GM18502 (cell line): ENCODE measurements around the gene EIF3CL.
"Not testable (repeated sequence)": the region's sequence is repeated elsewhere in the genome, so short reads cannot be mapped to it uniquely, and the experiment has no call there.

Source experiments
- ATAC-seq: cut with Tn5 transposase; IDR thresholded peaks from one replicate; pipeline ENCODE4 v1.9.1; 2021; ENCODE audit warnings: mild to moderate bottlenecking; ENCODE audit not compliant: unreplicated experiment, poor library complexity

The EIF3CL gene

DNA sequence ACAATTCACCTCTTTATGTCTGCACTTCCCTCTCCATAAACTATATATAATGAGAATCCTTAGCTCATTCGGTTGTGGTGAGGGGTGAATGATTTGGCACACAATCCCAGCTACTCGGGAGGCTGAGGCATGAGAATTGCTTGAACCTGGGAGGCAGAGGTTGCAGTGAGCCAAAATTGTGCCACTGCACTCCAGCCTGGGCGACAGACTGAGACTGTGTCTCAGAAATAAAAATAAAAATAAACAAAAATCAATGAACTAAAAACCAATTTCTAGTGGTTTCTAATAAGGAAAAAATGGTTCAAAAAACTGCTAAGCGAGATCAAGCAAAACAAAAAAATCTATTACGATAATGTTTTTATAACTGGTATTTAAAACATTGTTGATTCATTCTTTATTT, 40.2 kb downstream of the EIF3CL start, which contains the start of gene NPIPB6:
Gene NPIPB6, minus strand, starts transcription at position 101 of the 400 bp plus-strand sequence. CDS start 686 bp downstream, outside the sequence.
- ATAC-seq: not testable (repeated sequence)

DNA sequence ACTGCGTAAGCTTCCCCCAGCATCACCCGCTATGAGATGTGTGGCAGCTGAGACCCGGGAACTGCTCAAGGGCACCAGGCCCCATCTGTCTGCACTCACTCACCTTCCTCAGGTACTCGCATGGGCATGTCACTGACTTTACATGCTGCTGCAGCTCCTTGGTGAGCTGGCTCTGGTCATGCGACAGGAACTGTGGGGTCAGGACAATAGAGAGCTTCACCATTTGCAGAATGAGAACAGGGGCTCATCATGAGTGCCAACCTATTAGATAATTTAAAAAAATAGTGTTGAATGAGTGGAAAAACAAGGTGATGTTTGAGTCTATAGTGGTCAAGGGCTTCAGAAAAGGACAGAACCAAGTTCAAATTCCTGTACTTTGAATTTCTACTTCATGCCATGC, 41.0 kb downstream of the EIF3CL start:
- not testable (repeated sequence) for ATAC-seq

DNA sequence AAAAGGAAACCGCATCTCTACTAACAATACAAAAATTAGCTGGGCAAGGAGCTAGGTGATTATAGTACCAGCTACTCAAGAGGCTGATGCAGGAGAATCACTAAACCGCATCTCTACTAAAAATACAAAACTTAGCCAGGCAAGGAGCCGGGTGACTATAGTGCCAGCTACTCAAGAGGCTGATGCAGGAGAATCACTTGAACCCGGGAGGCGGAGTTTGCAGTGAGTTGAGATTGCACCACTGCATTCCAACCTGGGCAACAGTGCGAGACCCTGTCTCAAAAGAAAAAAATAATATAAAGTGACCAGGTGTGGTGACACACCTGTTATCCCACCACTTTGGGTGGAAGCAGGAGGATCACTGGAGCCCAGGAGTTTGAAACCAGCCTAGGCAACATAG, 65.4 kb downstream of the EIF3CL start:
- not testable (repeated sequence) for ATAC-seq

DNA sequence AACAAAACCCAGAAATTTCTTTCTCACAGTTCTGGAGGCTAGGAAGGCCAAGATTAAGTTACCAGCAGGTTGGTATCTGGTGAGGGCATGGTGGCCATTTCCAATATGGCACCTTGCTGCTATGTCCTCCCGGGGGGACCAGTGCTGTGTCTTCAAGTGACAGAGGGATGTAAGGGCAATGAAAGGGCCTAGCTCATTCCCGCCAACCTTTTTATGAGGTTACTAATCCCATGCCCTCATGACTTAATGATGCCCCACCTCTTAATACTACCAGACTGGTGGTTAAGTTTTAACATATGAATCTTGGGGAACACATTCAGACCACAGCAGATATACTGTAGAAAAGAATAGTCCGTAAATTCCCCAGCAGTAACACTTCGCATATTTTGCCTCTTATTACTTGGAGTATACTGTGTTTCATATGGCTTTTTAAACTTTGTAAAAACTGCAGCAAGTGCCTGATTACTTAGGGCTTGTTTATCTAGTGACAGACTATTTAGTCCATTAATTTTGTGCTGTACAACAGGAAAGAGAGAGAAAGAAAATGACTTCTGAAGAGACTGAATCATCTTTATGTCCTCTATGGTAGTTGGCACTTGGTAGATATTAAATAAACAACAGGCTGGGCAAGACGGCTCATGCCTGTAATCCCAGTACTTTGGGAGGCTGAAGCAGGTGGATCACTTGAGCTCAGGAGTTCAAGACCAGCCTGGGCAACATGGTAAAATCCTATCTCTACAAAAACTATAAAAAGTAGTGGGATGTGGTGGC, 66.5 kb downstream of the EIF3CL start:
- not testable (repeated sequence) for ATAC-seq

DNA sequence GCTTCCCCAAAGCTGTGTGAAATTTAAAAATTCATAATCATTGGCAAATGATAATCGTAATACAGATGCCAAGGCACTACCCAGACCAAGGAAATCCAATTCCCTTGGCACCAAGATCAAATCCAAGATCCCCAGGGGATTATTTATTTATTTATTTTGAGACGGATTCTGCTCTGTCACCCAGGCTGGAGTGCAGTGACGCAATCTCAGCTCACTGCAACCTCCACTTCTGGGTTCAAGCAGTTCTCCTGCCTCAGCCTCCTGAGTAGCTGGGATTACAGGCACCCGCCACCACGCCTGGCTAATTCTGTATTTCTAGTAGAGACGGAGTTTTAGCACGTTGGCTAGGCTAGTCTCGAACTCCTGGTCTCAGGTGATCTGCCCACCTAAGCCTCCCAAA, 68.0 kb downstream of the EIF3CL start:
- not testable (repeated sequence) for ATAC-seq

DNA sequence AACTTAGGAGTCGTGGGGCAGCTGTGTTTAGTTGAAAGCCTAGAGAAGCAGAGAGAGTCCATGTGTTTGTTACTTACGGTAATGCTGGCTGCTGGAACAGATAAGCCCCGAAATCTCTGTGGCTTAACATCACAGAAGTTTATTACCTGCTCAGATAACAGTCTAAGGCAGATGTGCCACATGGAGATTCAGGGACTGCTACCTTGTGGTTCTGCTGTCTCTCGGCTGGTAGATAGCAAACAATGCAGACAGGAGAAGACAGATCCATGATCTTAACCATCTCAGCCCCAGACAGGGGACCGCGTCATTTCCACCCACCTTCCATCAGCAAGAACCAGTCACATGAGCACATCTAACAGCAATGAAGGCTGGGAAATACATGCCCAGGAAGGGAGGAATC, 71.0 kb downstream of the EIF3CL start:
- ATAC-seq: not testable (repeated sequence)

DNA sequence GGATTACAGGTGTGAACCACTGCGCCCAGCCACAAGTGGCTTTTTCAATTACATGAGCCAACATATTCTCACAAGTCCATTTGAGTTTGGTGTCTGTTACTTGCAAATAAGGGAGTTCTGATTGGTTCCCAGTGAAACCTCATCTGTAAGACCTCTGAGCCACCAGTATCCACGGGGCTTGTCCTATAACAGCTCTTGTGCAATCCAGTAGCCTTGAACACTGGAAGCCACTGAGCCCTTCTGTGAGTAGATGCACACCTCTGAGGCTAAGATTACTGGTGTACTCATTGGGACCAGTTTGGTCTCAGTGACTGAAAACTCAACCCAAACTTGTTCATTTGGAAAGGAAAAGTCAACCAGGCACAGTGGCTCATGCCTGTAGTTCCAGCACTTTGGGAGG, 72.7 kb downstream of the EIF3CL start:
- not testable (repeated sequence) for ATAC-seq

DNA sequence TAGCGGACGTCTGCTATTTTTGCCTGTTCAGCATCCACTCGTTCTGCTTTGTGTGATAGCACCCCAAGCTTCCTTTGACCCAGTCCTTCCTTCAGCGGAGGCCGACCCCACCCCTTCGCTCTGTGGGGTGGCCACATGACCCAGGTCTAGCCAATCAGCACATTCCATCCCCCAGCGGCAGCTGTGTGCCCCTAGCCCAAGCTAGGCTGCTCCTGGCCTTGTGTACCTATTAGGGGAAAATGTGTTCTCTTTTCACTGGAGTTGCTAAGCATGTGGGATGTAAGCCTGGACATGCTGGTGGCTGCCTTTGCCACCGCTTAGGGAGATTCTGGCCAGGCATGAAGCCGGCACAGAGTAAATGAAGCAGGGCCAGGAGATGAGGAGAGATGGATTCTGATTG, 73.4 kb downstream of the EIF3CL start:
- not testable (repeated sequence) for ATAC-seq
